ENCODE data around the gene PRICKLE3. TPM values are rescaled to one million over a fixed set of nuclear protein-coding genes. Genes with fewer than 3 reads are reported as not detected.
"Not testable (repeated sequence)": the region's sequence is repeated elsewhere in the genome, so short reads cannot be mapped to it uniquely, and the experiment has no call there.

Gene PRICKLE3
- total RNA-seq, 1 donor from 2014 or later = 4.2 TPM

DNA sequence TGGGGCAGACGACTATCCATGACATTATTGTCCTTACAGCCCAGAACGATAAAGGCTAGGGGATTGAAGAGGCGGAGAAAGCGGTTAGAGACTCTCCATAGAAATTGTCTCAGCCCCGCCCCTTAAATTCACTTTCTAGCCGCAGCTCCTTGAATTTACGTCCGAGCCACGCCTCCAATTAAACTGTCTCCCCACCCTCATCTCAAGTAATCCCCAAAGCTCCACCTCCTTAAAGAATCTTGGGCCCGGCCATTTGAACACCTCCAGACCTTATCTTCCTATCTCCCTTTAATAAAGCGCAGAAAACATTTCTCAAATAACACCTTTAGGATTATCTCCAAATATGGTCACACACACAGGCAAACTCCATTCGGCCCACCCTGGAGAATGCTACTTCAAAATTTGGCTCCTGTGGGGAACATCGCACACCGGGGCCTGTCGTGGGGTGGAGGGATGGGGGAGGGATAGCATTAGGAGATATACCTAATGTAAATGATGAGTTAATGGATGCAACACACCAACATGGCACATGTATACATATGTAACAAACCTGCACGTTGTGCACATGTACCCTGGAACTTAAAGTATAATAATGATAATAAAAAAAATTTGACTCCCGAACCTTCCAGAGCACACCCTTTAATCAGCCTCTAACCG, 30.8 kb downstream of the PRICKLE3 start:
- H3K4me1 Mint-ChIP-seq = peaks cover 16% of the 10 kb centered on the region
- peak; percentile 9 for DNase-seq (ENCODE audit: low read depth, low spot score)
- TF ChIP-seq, protein P1, sequence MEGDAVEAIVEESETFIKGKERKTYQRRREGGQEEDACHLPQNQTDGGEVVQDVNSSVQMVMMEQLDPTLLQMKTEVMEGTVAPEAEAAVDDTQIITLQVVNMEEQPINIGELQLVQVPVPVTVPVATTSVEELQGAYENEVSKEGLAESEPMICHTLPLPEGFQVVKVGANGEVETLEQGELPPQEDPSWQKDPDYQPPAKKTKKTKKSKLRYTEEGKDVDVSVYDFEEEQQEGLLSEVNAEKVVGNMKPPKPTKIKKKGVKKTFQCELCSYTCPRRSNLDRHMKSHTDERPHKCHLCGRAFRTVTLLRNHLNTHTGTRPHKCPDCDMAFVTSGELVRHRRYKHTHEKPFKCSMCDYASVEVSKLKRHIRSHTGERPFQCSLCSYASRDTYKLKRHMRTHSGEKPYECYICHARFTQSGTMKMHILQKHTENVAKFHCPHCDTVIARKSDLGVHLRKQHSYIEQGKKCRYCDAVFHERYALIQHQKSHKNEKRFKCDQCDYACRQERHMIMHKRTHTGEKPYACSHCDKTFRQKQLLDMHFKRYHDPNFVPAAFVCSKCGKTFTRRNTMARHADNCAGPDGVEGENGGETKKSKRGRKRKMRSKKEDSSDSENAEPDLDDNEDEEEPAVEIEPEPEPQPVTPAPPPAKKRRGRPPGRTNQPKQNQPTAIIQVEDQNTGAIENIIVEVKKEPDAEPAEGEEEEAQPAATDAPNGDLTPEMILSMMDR (conservative IDR thresholded peaks at IDR 0.05) = no peak
- peak overlapping the region; percentile 92 for H3K4me3 Mint-ChIP-seq
- peak overlapping the region; percentile 98 for H3K27ac Mint-ChIP-seq (ENCODE audit: unreplicated experiment)
- peaks cover 9% of the 10 kb centered on the region for H3K9me3 Mint-ChIP-seq
- peaks cover 2% of the 10 kb centered on the region for H3K36me3 Mint-ChIP-seq (ENCODE audit: low read depth)
- peaks cover 2% of the 10 kb centered on the region for H3K27me3 Mint-ChIP-seq (ENCODE audit: low read depth)

DNA sequence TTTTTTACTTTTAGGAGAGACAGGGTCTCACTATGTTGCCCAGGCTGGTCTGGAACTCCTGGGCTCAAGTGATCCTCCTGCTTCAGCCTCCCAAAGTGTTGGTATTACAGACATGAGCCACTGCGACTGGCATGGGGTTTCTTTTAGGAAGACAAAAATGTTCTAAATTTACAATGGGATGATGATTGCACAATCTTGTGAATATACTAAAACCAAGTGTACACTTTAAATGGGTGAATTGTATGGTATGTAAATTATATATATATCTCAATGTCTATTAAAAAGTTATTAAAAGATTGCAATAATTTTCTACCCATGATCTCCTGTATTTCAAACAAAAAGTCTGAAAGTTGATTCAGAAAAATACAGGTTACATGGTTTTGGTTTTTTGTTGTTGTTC, 32.7 kb downstream of the PRICKLE3 start:
- no peak overlapping the region for H3K4me3 Mint-ChIP-seq
- H3K4me1 Mint-ChIP-seq = peaks cover 16% of the 10 kb centered on the region
- H3K9me3 Mint-ChIP-seq = peaks cover 11% of the 10 kb centered on the region
- no peaks in the 10 kb centered on the region for H3K27me3 Mint-ChIP-seq (ENCODE audit: low read depth)
- DNase-seq (ENCODE audit: low read depth, low spot score) = no peak
- no peak overlapping the region for H3K27ac Mint-ChIP-seq (ENCODE audit: unreplicated experiment)
- TF ChIP-seq, protein P1 (conservative IDR thresholded peaks at IDR 0.05) = no peak
- H3K36me3 Mint-ChIP-seq (ENCODE audit: low read depth) = peaks cover 2% of the 10 kb centered on the region

DNA sequence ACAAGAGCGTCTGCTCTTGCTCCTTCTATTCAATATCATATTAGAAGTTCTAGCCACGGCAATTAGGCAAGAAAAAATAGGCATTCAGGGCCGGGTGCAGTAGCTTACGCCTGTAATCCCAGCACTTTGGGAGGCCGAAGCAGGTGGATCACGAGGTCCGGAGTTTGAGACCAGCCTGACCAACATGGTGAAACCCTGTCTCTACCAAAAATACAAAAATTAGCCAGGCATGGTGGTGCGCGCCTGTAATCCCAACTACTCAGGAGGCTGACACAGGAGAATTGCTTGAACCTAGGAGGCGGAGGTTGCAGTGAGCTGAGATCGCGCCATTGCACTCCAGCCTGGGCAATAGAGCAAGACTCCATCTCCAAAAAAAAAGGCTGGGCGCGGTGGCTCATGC, 36.9 kb downstream of the PRICKLE3 start:
- H3K27ac Mint-ChIP-seq (ENCODE audit: unreplicated experiment); H3K9me3 Mint-ChIP-seq; H3K27me3 Mint-ChIP-seq (ENCODE audit: low read depth); DNase-seq (ENCODE audit: low read depth, low spot score); H3K36me3 Mint-ChIP-seq (ENCODE audit: low read depth); H3K4me3 Mint-ChIP-seq; H3K4me1 Mint-ChIP-seq: not testable (repeated sequence)

DNA sequence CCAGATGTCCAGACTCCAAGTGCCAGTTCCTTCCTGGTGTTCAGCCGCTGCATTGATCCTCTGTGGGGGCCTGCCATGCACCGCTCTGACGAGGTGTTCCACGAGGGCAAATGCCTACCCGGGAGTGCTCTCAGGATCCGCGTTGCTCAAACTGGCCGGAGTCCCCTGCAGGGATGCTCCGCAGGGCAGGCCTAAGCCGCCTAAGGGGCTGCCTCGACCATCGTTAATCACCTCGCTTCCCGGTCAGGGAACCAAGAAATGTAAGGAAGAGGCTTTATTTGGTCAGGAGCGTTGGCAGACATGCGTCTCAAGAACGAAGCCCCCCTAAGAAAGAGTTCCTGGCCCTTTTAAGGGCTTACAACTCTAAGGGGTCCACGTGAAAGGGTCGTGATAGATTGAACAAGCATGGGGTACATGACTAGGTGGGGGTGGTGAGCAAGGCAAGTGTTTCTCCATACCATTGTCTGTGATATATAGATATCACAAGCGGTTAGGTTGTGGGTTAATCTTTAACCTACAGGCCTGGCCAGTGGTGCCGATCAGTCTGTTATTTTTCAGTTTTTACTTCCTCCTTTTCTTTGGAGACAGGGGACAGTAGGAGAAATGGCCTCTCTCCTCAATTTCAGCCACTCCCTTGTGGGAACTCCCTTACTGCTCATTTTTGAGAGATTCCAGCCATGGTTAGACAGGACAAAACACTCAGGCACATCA, 37.6 kb downstream of the PRICKLE3 start:
- not testable (repeated sequence) for DNase-seq (ENCODE audit: low read depth, low spot score); H3K9me3 Mint-ChIP-seq; H3K4me3 Mint-ChIP-seq; H3K4me1 Mint-ChIP-seq; H3K27me3 Mint-ChIP-seq (ENCODE audit: low read depth); H3K36me3 Mint-ChIP-seq (ENCODE audit: low read depth)
- H3K27ac Mint-ChIP-seq (ENCODE audit: unreplicated experiment) = peak overlapping the region; percentile 35

DNA sequence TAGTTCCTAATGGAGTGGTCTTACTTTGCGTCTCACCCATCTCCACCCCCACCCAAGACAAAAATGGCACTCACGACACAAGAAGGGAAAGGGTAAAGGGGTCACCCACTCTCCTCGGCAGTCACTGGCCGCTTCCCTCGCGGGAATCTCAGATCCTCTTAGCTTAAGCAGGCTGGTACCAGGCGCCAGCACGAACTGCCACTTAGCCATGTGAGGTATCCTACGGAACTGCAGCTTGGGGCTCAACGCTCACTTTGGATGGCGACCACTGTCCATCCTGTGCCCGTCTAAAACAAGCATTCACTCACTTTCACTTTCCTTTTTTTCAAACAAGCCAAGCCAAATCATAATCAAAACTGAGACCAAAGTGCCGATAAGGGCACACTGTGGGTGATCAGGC, 38.2 kb downstream of the PRICKLE3 start:
- Mint-ChIP-seq H3K4me3 (no peak overlapping the region), H3K36me3 (ENCODE audit: low read depth) (peaks cover 2% of the 10 kb centered on the region), H3K9me3 (peaks cover 9% of the 10 kb centered on the region), H3K27me3 (ENCODE audit: low read depth) (no peaks in the 10 kb centered on the region), H3K27ac (ENCODE audit: unreplicated experiment) (no peak overlapping the region), H3K4me1 (no peaks in the 10 kb centered on the region)
- TF ChIP-seq, protein P1 (conservative IDR thresholded peaks at IDR 0.05) = no peak
- no peak for DNase-seq (ENCODE audit: low read depth, low spot score)

DNA sequence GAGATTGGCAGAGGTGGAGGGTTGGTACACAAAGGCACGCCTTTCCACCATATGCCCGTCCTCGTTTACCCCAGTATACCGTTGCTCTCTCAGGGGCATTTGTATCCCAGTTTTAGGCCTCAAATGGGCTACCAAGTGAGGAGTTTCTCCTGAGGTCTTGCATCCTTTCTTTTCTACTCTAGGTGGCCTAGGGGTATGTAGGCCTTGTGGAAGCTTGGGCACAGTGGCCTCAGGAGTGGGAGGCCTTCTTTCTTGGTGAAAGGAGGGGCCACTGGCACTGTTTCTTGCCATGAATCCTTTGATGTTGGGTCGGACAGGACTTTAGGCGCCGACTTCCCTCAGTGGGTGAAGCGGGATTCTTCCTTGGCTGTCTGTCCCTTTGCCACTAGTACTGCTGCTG, 38.9 kb downstream of the PRICKLE3 start:
- TF ChIP-seq, protein P1 (conservative IDR thresholded peaks at IDR 0.05) = no peak
- DNase-seq (ENCODE audit: low read depth, low spot score) = no peak
- peaks cover 5% of the 10 kb centered on the region for H3K36me3 Mint-ChIP-seq (ENCODE audit: low read depth)
- no peaks in the 10 kb centered on the region for H3K4me1 Mint-ChIP-seq
- no peak overlapping the region for H3K27ac Mint-ChIP-seq (ENCODE audit: unreplicated experiment)
- no peak overlapping the region for H3K4me3 Mint-ChIP-seq
- H3K27me3 Mint-ChIP-seq (ENCODE audit: low read depth) = no peaks in the 10 kb centered on the region
- H3K9me3 Mint-ChIP-seq = peaks cover 7% of the 10 kb centered on the region

DNA sequence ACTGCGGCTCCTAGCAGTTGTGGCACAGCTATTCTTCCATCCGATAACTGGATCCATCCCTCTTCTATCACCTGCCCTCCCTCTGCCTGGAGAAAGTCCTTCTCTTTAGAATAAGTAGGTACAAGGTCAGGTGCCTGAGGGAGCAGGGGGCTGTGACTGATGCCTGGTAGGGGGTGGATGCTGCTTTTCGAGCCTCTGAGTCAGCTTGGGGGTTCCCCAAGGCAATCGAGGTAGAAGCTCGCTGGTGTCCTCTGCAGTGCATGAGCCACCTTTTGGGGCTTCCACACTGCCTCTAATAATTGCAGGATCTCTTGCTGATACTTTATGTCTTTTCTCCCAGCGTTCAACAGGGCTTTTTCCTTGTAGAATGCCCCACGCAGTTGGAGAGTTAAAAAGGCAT, 43.0 kb downstream of the PRICKLE3 start:
- H3K27me3 Mint-ChIP-seq (ENCODE audit: low read depth); H3K4me3 Mint-ChIP-seq; H3K4me1 Mint-ChIP-seq; DNase-seq (ENCODE audit: low read depth, low spot score); H3K27ac Mint-ChIP-seq (ENCODE audit: unreplicated experiment): not testable (repeated sequence)
- peaks cover 11% of the 10 kb centered on the region for H3K9me3 Mint-ChIP-seq
- H3K36me3 Mint-ChIP-seq (ENCODE audit: low read depth) = peaks cover 14% of the 10 kb centered on the region
